Type B pancreatic cell (in vitro differentiated cells): Measurements from ENCODE around the gene KAT14. TPM values are rescaled to one million over a fixed set of nuclear protein-coding genes. Genes with fewer than 3 reads are reported as not detected.
A peak's percentile ranks its signal among the peaks of the same experiment; 100 is the strongest.
"Not testable (repeated sequence)": the region's sequence is repeated elsewhere in the genome, so short reads cannot be mapped to it uniquely, and the experiment has no call there.

Source experiments
- DNase-seq: peaks from one replicate; pipeline ENCODE4 v3.0.0; 2021; ENCODE audit warnings: mixed read lengths; ENCODE audit not compliant: unreplicated experiment; ENCODE audit errors: extremely low spot score
- H3K27ac Mint-ChIP-seq: 2 replicates; pipeline ENCODE4 v1.8.0; 2021; ENCODE audit warnings: mild to moderate bottlenecking, mixed read lengths
- H3K27me3 Mint-ChIP-seq: 2 replicates; pipeline ENCODE4 v1.8.0; 2021; ENCODE audit warnings: mixed read lengths
- H3K36me3 Mint-ChIP-seq: 2 replicates; pipeline ENCODE4 v1.8.0; 2021; ENCODE audit warnings: mixed read lengths
- H3K4me1 Mint-ChIP-seq: one replicate; pipeline ENCODE4 v1.8.0; 2021; ENCODE audit warnings: mixed read lengths; ENCODE audit not compliant: unreplicated experiment
- H3K4me3 Mint-ChIP-seq: 2 replicates; pipeline ENCODE4 v1.8.0; 2021; ENCODE audit warnings: mild to moderate bottlenecking, mixed read lengths
- H3K9me3 Mint-ChIP-seq: 2 replicates; pipeline ENCODE4 v1.8.0; 2021; ENCODE audit warnings: mixed read lengths
- CTCF ChIP-seq: fragments of 200-600 bp; sonication (generic); conservative IDR thresholded peaks from 2 replicates; pipeline ENCODE4 v1.5.0; 2021; ENCODE audit warnings: antibody characterized with exemption, mild to moderate bottlenecking
- total RNA-seq: library from RNA; stranded (reverse); gene quantifications from 2 replicates; pipeline ENCODE4 v1.2.1, GENCODE V29; 2021; ENCODE audit warnings: low replicate concordance

KAT14 gene
- total RNA-seq, 1 donor from 2014 or later = 24.9 TPM

- H3K36me3 Mint-ChIP-seq = peaks cover 7% of the 10 kb centered on the region
- no peak for DNase-seq
- no peak overlapping the region for H3K4me3 Mint-ChIP-seq
- no peak overlapping the region for H3K27ac Mint-ChIP-seq
- TF ChIP-seq CTCF = no peak
- no peaks in the 10 kb centered on the region for H3K27me3 Mint-ChIP-seq
- H3K9me3 Mint-ChIP-seq = no peaks in the 10 kb centered on the region
- H3K4me1 Mint-ChIP-seq = no peaks in the 10 kb centered on the region
These were observed 58.3 kb downstream of the KAT14 start for GRCh38 chr20:18195931-18196330.

- peaks cover 10% of the 10 kb centered on the region for H3K36me3 Mint-ChIP-seq
- H3K4me1 Mint-ChIP-seq = no peaks in the 10 kb centered on the region
- peaks cover 7% of the 10 kb centered on the region for H3K9me3 Mint-ChIP-seq
- H3K27ac Mint-ChIP-seq = peak overlapping the region; percentile 76
- no peak overlapping the region for H3K4me3 Mint-ChIP-seq
- no peak for TF ChIP-seq CTCF
- H3K27me3 Mint-ChIP-seq = no peaks in the 10 kb centered on the region
- no peak for DNase-seq
These were observed 59.9 kb downstream of the KAT14 start for GRCh38 chr20:18197382-18198070.

- H3K4me1 Mint-ChIP-seq = no peaks in the 10 kb centered on the region
- peaks cover 7% of the 10 kb centered on the region for H3K9me3 Mint-ChIP-seq
- no peak for DNase-seq
- no peaks in the 10 kb centered on the region for H3K27me3 Mint-ChIP-seq
- TF ChIP-seq CTCF = no peak
- H3K36me3 Mint-ChIP-seq = peaks cover 7% of the 10 kb centered on the region
- H3K27ac Mint-ChIP-seq = no peak overlapping the region
- no peak overlapping the region for H3K4me3 Mint-ChIP-seq
These were observed 65.3 kb downstream of the KAT14 start for GRCh38 chr20:18202966-18203365.

- H3K27me3 Mint-ChIP-seq, H3K27ac Mint-ChIP-seq, H3K9me3 Mint-ChIP-seq, H3K4me3 Mint-ChIP-seq, H3K36me3 Mint-ChIP-seq, H3K4me1 Mint-ChIP-seq, DNase-seq: not testable (repeated sequence)
These were observed 66.0 kb downstream of the KAT14 start for GRCh38 chr20:18203700-18204099.

- Mint-ChIP-seq H3K4me3 (no peak overlapping the region), H3K36me3 (no peaks in the 10 kb centered on the region), H3K4me1 (no peaks in the 10 kb centered on the region), H3K27me3 (no peaks in the 10 kb centered on the region), H3K9me3 (no peaks in the 10 kb centered on the region), H3K27ac (no peak overlapping the region)
- DNase-seq = no peak
- TF ChIP-seq CTCF = no peak
These were observed 75.3 kb downstream of the KAT14 start for GRCh38 chr20:18213002-18213401.

- peaks cover 4% of the 10 kb centered on the region for H3K9me3 Mint-ChIP-seq
- H3K4me1 Mint-ChIP-seq = no peaks in the 10 kb centered on the region
- DNase-seq = no peak
- H3K4me3 Mint-ChIP-seq = no peak overlapping the region
- no peaks in the 10 kb centered on the region for H3K27me3 Mint-ChIP-seq
- H3K36me3 Mint-ChIP-seq = no peaks in the 10 kb centered on the region
- no peak overlapping the region for H3K27ac Mint-ChIP-seq
- TF ChIP-seq CTCF = no peak
These were observed 77.9 kb downstream of the KAT14 start for GRCh38 chr20:18215566-18215965.
